Body of pancreas (tissue), 4 donors: ENCODE measurements around the gene ADRM1.

ENCODE experiments used
- POLR2A ChIP-seq, 3 donors: fragments of 450-650 bp; IDR thresholded peaks; one replicate each; pipeline ENCODE4 v1.6.1; 2016; ENCODE audit warnings: antibody characterized with exemption in 3 of 3, mild to moderate bottlenecking in 2 of 3
- TF ChIP-seq, protein P1 (sequence below), 7 experiments: fragments of 450-650 bp in 4 of 7; fragments of 200-600 bp in 3 of 7; sonication (generic) in 3 of 7; IDR thresholded peaks; one replicate each; pipeline ENCODE4 v1.5.1; 2016 to 2019; ENCODE audit warnings: antibody characterized with exemption in 7 of 7

DNA sequence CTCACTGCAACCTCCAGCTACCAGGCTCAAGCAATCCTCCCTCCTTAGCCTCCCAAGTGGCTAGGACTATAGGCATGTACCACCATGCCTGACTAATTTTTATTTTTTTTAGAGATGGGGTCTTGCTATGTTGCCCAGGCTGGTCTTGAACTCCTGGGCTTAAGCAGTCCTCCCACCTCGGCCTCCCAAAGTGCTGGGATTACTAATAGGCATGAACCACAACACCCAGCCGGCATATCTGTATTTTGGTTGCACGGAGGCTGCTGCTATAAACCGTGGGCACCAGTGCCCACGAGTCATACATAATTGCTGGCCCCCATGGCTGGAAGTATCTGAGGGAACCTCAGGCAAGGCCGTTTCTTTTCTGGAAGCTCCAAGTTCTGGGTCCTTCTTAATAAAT, 18.3 kb upstream of the ADRM1 start:
- TF ChIP-seq, protein P1, sequence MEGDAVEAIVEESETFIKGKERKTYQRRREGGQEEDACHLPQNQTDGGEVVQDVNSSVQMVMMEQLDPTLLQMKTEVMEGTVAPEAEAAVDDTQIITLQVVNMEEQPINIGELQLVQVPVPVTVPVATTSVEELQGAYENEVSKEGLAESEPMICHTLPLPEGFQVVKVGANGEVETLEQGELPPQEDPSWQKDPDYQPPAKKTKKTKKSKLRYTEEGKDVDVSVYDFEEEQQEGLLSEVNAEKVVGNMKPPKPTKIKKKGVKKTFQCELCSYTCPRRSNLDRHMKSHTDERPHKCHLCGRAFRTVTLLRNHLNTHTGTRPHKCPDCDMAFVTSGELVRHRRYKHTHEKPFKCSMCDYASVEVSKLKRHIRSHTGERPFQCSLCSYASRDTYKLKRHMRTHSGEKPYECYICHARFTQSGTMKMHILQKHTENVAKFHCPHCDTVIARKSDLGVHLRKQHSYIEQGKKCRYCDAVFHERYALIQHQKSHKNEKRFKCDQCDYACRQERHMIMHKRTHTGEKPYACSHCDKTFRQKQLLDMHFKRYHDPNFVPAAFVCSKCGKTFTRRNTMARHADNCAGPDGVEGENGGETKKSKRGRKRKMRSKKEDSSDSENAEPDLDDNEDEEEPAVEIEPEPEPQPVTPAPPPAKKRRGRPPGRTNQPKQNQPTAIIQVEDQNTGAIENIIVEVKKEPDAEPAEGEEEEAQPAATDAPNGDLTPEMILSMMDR (IDR thresholded peaks at IDR 0.05), result no peak
- TF ChIP-seq POLR2A (IDR thresholded peaks at IDR 0.05), result no peak
